Bone marrow (tissue), 2 donors: ENCODE data around the gene C1orf174.

Experiments
- DNase-seq, 2 donors: peaks; one replicate each; lab custom pipeline; 2025; lab: John Stamatoyannopoulos, UW

The C1orf174 gene

DNA sequence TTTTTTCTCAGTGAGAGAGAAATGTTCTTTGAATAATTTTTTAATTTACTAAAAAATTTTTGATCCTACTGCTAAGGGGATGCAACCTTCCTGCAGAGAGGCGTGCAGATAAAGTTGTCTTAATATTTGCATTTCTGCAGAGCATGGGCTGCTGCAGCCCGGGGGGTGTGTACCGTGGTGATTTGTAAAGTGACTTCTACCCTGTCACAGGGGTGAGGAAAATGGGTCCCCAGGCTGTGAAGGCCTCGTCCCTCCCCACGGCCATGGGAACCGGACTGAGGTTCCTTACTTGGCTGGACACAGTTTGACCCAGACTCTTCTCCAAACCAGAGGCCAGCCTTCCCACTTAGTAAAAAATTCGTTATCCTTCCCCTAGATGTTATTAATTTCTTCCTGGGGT lies 9.5 kb upstream of the C1orf174 start:
- DNase-seq: no peak

DNA sequence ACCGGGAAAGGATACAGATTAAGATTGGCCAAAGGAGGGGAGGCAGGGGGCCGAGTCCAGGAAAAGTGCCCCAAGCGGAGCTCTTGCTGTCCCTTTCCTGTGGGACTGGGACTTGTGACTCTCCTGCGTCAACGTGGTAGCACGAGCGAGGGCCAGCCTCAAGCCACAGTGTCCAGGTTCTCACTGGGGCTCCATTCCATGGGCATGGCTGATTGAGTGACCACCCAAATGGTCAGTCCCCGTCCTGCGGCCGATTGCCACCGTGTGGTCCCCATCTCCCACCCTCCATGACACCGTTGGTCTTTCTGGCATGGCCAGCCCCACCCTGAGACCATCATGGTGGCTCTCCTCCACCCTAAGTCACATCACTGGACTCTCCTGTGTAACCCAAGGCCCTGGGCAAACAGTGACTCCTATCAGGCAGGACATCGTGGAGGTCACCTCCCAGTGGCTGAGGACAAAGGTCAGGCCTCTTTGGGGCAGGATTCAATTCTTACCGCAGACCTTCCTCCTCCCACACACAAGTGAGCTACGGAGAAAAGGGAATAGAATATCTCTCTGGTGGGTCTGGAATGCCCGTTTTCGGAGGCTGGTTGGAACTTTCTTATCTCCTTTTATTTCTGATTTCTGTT lies 8.9 kb upstream of the C1orf174 start:
- no peak for DNase-seq

DNA sequence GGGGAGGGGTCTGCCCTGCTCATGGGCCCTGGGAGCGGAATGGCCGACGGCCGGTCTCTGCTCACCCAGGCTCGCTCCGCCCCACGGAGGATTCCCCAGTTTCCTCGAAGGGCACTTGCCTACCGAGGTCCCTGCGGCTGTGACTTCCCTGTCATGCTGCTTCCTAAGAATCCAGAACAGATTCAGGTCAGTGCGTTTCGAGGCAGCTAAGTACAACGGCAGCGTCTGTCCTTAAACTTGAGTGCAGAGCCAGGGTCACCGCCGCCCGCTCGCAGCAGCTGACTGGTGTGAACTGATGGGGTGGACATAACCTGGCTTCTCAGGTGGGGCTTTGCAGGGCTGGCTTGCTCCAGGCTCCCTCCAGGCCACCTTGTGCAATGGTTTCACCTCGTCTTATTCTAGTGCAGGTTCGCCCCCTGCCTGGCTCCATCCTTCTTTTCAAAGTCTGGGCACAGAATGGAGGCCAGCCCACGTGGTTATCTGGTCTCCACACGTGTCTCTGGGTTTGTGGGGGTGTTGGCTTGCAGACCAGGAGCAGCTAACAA lies 7.6 kb upstream of the C1orf174 start:
- no peak for DNase-seq

DNA sequence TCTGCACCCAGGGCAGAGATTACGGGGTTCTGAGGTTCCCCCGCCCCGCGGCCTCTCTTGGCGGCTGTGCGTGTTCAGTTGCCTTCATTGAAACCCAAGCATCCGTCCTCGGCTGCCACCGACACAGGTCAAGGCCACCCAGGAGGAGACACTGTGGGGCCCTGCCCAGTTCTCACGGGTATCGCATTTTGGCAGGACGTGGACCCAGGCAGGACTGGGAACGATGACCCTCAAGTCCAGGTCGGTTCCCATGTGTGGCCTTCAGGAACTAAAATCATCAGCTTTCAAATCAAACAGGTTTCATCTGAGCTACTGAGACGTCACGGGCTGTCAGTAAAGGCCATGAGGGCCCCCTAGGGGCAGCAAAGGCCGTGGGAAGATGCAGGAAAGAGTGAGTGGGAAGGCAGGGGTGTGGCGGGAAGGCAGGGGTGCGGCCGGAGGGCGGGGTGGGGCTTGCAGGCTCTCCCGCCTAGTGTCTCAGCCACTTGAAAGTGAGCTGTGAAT lies 7.0 kb upstream of the C1orf174 start:
- DNase-seq: peak in 1 of 2 donors; percentile 12

DNA sequence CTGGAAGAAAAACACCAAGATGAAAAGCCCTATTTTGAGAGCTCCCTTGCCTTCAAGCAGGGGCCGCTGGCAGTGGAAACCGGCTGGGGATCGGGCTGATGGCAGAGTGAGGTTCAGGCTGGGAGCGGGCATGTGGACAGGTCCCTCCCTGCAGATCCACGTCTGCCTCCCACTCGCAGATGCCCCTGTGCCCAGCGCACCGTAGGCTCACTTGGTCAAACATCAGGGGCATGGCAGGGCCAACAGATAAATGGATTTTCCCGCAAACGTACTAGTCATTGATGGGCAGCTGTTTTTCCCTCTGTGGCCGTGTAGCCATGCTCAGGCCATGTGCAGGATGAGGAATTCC lies 6.6 kb upstream of the C1orf174 start:
- DNase-seq: no peak

DNA sequence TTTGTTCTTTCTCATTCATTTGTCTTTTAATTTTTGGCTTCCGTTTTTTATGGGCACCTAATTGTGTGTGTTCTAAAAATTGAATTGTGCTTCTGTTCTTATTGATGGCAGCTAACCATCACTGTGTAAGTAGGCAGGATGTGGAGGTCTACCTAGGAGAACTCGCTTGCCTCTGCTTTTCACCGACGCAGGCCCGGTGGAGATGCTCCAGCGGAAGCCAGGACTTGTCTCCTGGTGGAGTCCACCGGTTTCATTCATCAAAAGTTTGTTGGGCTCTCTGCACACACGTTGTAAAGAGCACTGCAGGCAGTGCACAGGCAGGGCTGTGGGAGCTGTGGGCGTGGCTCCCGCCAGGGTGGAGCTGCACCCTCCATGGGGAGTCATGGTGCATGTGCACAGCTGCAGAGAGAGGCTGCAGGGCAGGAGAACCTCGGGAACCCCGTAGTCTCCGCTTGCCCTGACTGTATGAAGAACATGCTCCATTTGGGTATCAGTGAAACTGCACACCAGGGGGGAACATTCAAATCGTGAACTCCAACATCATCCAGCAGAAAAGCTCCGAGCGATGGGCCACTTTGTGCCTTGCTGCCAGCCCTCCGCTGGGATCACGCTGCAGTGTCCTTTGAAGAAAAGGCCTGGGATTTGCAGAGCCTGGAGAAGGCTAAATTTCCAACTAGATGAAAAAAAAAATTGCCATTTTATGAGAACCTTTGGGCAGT lies 6.0 kb upstream of the C1orf174 start:
- DNase-seq: no peak

DNA sequence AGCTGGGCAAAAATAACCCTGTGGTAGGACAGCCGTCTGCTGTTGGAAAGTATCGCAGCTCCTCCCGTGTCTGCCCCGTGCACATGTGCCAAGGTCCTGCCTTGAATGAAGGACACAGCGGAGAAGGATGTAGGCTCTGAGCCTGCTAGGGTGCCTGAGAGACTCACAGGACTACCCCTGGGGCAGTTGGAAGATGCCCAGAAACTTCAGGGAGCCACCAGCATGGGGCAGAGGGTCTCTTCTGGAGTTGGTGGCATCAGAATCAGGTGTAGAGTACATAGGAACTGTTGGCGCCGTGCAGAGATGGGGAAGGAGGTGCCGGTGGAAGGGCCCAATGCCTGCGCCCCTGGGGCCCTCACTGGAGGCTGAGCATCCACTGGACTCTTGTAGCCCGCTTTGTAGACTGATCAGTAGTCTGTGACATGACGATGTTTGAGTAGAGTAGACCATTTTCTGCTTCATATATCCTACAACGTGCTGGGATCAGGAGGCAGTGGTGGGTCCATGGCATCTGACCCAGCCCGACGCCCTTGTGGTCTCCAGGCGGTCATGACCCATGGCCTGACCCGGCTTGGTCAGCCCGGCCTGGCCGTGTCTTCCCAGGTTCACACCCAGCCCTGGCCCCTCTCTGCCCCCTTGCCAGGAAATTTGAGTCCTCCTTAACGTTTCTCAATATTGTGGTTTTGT lies 5.3 kb upstream of the C1orf174 start:
- no peak for DNase-seq

DNA sequence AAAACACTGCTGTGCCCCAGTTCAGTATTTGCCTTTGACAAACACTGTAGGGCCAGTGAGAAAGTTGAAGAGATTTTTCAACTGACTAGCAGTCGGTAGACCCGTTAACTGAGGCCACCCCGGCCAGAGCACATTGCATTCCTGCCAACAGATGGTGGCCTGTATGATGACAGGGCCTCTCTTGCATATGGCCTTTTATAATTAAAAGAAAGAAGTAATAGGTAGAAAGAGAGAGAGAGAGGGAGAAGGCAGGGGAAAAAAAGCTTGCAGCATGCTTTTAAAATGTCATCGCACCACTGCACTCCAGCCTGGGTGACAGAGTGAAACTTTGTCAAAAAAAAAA lies 4.7 kb upstream of the C1orf174 start:
- no peak for DNase-seq

DNA sequence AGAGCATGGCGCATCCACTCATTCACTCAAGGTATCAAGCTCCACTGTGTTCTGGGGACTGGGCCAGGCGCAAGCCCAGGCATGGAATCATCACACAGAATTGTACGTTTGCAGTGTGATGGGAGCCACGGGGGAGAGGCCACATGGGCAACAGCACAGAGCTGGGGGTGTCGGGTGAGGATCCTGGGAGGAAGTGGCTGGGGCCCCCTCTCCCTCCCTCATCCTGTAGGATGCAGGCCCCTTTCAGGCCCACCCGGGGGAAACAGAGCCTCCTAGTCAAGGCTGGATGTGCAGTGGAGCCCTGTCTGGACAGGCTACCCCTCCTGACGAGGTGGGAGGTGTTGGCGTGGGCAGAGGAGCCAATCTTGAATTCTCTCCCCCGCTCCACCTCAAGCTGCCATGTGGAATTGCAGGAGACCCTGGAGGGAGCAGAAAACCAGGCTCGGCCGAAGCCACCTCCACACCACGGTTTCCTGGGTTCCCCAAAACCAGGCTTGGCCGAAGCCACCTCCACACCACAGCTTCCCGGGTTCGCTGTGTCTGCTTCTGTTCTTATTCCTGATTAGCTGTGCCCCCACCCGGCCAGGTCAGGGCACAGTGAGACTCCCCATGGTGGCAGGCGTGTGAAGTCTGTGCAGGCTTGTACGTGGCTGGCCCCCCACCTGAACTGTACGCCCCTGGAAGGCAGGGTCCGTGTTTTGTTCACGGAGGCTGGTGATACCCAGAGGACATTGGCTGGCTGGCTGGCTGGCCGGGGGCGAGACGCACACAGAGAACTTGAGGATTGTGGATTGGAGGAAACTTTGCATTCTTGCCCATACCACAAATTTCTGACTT lies 4.2 kb upstream of the C1orf174 start:
- DNase-seq: no peak

DNA sequence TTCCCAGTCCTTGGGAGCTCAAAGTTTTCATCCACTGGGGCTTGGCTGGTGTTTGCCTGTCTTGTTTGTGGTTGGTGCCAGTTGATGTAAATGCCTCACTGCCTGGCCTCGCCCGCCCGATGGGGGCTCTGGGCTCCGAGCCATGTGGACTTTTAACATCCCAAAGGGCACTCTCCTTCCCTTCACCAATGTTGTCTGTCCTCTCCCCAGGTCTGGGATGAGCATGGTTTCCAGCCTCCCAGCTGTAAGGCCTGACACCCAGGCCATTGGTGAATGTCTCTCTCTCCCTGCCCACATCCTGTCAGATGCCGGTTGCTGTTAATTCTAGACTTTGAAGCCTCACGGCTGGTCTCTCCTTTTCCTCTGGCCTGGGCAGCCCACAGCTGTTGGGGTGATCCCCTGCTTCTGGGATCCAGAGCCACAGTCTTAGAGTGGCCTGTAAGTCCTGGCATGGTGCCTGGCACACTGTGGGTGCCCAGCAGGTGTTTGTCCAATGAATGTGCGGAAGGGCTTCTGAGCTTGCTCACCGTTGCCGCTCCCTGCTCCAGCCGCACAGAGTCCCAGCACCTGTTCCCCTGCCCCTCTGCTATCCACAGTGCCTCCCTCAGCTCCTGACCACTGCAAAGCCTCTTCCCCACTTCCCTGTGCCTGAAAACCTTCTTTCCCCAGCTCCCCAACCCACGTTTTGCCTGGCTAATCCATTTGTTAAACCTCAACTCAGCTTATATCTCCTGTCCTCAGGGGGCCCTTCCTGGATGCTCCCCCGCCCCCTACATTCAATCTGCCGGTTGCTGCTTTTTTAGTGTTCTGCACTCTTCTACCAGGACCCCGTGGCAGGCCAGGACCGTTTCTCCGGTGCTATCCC lies 3.3 kb upstream of the C1orf174 start:
- DNase-seq: no peak

DNA sequence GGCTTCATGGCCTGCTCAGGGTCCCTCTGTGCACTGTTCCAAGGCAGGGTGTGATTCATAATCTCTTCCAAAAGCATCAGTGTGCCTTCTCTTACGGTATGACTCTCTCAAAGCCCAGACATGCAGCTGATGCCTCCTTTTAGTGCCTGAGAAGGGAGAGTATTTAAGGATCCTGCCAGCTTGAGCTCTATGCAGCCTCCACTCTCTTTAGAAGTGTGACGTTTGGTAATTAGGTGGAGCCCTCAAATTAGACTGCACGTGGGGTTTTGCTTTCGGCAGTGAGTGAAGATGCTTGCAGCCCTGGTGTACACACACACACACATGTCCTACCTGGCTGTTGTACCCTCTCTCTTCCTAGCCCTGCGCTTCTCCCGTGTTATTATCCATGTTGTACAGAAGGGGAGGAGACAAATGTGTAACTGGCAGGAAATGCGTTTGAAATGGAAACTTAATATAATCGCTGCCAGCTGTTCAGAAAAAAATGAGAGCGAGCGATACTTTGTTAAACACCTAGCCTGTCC lies 2.6 kb upstream of the C1orf174 start:
- no peak for DNase-seq

DNA sequence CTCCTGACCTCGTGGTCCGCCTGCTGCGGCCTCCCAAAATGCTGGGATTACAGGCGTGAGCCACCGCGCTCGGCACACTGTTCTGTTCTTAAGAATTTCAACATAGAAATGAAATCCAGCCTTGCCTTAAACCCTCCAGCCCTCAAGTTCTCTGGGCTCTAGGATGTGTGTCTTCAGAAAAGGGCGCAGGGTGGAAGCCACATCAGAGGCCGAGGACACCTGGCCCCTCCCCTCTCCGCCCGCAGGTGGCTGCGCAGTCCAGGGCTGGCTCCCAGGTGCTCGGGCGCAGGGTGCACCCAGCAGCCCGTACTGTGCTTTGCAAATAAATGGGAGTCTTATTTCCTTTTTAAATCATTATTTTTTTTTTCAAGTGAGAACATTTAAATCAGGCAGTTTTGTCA lies 2.0 kb upstream of the C1orf174 start:
- no peak for DNase-seq

DNA sequence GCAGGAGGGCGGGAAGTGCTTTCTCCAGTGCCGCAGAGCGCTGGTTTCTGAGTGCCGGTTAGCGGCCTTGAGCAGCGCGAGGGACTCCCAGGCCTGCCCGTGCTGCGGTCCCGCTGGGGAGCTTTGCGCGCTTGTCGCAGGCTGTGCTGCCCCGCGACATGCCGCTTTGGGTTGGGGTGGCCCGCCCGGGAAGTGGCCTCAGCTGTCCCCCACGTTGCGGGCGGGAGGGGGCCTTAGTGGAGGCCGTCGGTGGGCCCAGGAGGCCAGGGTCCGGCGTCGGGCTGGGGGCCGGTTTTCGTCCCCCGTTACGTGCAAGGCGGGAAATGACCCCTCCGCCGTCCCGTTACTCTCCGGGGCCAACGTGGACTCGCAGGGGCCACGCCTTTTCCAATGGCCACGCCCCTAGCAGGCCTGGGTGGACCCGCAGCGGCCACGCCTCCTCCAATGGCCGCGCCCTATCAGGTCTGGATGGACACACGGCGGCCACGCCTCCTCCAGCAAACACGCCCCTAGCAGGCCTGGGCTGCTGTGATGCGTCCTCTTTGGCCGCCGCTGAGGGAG lies 977 bp upstream of the C1orf174 start:
- DNase-seq: peak; percentile 71 to 96

DNA sequence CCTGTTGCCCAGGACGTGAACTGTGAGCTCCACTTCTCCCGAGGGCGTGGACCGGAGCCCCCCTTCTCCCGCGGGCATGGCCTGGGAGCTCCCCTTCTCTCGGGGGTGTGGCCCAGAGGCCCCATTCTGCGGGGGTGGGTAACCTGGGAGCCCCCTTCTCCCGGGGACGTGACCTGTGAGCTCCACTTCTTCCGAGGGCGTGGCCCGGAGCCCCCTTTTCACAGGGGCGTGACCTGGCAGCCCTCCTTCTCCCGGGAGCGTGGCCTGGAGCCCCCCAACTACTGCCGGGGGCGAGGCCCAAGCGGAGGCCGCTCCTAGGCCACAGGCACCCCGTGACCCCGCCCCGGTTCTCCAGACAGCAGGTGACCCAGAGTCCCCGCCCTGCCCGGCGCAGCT lies 320 bp downstream of the C1orf174 start:
- no peak for DNase-seq

DNA sequence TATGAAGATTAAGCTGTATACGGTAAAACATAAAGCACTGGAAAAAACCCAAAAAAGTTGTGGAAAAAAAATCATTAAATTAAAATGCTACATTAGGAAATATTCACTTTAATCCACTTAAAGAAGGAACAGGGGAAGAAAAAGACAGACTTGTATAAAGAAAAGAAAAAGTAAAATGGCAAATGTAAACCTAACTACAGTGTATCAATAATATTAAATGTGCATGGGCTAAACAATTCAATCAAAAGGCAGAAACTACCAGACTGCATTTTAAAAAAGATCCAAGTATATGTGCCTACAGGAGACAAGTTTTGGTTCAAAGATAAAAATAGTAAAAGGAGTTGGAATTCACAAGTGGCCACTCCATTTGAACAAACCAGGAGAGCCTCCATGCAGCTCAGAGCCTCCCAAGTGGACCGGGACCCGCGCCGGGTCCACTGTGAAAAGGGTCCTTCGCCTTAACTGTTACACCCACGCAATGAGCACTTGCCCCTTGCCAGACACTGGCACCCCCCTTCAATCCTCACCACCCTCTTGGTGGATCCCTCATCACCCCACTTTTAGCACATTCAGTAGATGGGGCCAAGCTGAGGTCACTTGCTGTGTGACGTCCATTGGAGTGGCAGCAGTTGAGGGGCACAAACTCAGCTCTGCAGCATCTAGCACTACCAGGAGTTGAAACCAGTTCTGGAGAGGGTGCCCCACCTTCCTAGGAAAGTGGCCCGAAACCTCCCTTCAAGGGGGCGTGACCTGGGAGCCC lies 898 bp downstream of the C1orf174 start:
- no peak for DNase-seq

DNA sequence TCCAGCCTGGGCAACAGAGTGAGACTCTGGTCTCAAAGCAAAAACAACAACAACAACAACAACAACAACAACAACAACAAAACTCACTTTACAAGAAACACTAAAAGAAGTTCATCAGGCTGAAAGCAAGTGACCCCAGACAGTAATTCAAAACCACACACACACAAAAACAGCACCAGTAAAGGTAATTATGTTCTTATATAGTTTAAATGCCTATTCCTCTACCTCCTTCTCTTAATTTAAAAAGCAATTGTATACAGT lies 1.7 kb downstream of the C1orf174 start:
- DNase-seq: no peak

DNA sequence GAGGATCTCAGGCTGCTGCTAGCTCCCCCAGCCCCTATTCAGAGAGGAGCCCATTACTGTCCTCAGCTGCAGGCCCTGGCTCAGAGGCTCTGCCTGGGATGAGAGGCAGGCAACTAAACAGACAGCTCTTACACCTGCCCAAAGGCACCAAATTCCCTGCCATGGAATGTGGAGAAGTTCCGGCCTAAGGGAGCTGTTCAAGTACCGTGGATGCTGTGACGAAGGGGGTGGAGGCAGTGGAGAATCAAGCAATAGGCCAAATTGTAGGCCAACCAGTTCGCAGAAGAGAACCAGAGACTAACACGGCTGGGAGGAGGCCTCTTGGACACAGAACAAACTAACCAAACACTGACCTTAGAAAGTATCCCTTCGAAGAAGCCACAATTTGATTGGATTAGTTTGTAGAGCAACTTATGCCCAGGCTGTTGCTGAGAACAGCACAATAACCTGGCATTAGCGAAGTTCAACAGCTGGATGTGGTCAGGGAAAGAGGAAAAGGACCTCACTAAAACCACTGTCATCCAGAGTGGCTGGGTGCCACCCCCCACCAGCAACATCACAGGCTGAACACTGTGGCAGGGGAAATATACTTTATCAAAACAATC lies 3.6 kb downstream of the C1orf174 start:
- no peak for DNase-seq

DNA sequence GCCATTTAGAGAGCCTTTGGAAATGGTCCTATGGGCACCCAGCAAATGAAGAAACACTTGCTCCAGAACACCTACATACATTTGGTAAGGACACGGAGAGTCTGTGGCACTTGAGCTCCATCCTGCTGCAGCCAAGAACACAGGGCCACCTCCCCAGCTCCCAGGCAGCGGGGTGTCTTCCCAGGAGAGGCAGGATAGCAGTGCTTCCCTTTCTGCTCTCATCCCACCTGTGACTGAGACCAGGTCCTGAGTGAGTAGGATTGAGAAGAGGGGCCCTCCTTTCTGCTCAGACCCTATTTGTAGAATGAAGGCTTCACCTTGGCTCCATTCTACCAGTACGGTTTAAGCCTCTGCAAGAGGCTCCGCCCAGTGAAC lies 4.1 kb downstream of the C1orf174 start:
- DNase-seq: no peak

DNA sequence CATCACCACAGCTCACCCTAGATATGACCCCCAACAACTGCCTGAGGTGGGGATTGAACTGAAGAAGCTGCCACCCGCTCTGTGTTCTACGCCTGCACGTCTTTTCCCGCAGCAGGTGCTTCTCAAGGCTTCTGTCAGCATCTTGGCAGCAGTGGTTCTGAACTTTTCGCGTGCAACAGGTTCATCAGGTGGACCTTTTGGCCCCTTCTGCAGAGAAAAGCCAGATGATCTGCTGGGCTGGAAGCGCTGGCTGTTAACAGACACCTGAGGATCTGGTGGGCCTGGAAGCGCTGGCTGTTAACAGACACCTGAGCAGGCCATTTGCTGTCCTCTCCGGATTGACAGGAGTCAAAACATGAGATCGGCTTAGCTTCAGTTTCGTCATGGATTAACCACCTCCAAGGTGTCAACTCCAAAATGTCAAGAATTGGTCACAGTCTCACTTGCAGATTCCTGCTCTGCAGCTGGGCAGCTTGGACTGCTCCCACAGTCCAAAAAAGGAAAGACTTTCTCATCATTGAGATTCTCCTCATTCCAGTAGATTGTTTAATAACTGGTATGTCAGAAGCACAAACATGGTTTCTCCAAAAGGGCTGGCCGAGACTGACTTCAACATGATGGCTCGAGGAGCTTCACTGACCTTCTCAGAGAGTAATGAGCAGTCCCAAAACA lies 4.7 kb downstream of the C1orf174 start:
- DNase-seq: no peak
